ENCODE measurements around the gene ABCC2.
"Not testable (repeated sequence)": the region's sequence is repeated elsewhere in the genome, so short reads cannot be mapped to it uniquely, and the experiment has no call there.

The ABCC2 gene

GRCh38 chr10:99855479-99856071 lies 73.1 kb downstream of the ABCC2 start:
- no peak for DNase-seq

GRCh38 chr10:99858849-99859248 lies 76.4 kb downstream of the ABCC2 start:
- no peak for DNase-seq

GRCh38 chr10:99859585-99859984 lies 77.1 kb downstream of the ABCC2 start:
- DNase-seq = no peak

GRCh38 chr10:99860466-99860865 lies 78.0 kb downstream of the ABCC2 start:
- DNase-seq = no peak

- DNase-seq = not testable (repeated sequence)
Measured at GRCh38 chr10:99863535-99864240, 81.2 kb downstream of the ABCC2 start.

- not testable (repeated sequence) for DNase-seq
Measured at GRCh38 chr10:99867250-99867649, 84.8 kb downstream of the ABCC2 start.

GRCh38 chr10:99869581-99870122 lies 87.2 kb downstream of the ABCC2 start:
- DNase-seq = no peak

GRCh38 chr10:99870123-99870730 lies 87.8 kb downstream of the ABCC2 start:
- no peak for DNase-seq

- DNase-seq = no peak
Measured at GRCh38 chr10:99872367-99873162, 90.1 kb downstream of the ABCC2 start.

- DNase-seq = no peak
Measured at GRCh38 chr10:99873846-99874245, 91.4 kb downstream of the ABCC2 start.

- DNase-seq = no peak
Measured at GRCh38 chr10:99874341-99875085, 92.1 kb downstream of the ABCC2 start.

- DNase-seq = no peak
Measured at GRCh38 chr10:99875473-99875872, 93.0 kb downstream of the ABCC2 start.

GRCh38 chr10:99880080-99880835 lies 97.8 kb downstream of the ABCC2 start:
- DNase-seq = no peak

- no peak for DNase-seq
Measured at GRCh38 chr10:99881371-99881770, 98.9 kb downstream of the ABCC2 start.

GRCh38 chr10:99883523-99883922 lies 101.1 kb downstream of the ABCC2 start:
- DNase-seq = no peak

GRCh38 chr10:99888622-99889021 lies 106.2 kb downstream of the ABCC2 start:
- no peak for DNase-seq

GRCh38 chr10:99894613-99895012 lies 112.2 kb downstream of the ABCC2 start:
- DNase-seq = no peak

- not testable (repeated sequence) for DNase-seq
Measured at GRCh38 chr10:99895066-99895465, 112.6 kb downstream of the ABCC2 start.

GRCh38 chr10:99895867-99896266 lies 113.4 kb downstream of the ABCC2 start:
- DNase-seq = no peak
